PC-3 (cell line): Measurements from ENCODE around the gene CNR1.

Source experiments
- CTCF ChIP-seq: fragments of 300-600 bp; sonication (generic); conservative IDR thresholded peaks from 2 replicates; pipeline ENCODE4 v1.5.1; 2017; ENCODE audit warnings: antibody characterized with exemption, low read depth, mild to moderate bottlenecking, low read length
- EZH2phosphoT487 ChIP-seq: fragments of 300-600 bp; sonication (generic); IDR thresholded peaks from 2 replicates; pipeline ENCODE4 v1.6.1; 2018; ENCODE audit warnings: mild to moderate bottlenecking, antibody characterized with exemption, low read length, borderline replicate concordance

GRCh38 chr6:88168362-88168761 is 2.2 kb upstream of the CNR1 start:
- no peak for TF ChIP-seq CTCF
- no peak for TF ChIP-seq EZH2phosphoT487
